22Rv1 (cell line): ENCODE results near the gene SLC39A6.

Experiments used
- CTCF ChIP-seq: fragments of 450-650 bp; IDR thresholded peaks from 2 replicates; pipeline ENCODE4 v1.5.1; 2017; ENCODE audit warnings: mild to moderate bottlenecking
- ZFX ChIP-seq: fragments of 450-650 bp; IDR thresholded peaks from 2 replicates; pipeline ENCODE4 v1.6.1; 2017; ENCODE audit warnings: antibody characterized with exemption, borderline replicate concordance

GRCh38 chr18:36128907-36129299 is 237 bp downstream of the SLC39A6 start:
- peak; percentile 7; the same call in 1 of the 2 replicates for TF ChIP-seq CTCF
- no peak for TF ChIP-seq ZFX
